Dedifferentiated amniotic fluid mesenchymal stem cell (primary cell): Measurements from ENCODE around the gene EFNB2.

Experiments
- DNase-seq: peaks from one replicate; pipeline ENCODE4 v3.0.0-alpha.2; 2016; ENCODE audit errors: extremely low spot score

EFNB2 gene, protein sequence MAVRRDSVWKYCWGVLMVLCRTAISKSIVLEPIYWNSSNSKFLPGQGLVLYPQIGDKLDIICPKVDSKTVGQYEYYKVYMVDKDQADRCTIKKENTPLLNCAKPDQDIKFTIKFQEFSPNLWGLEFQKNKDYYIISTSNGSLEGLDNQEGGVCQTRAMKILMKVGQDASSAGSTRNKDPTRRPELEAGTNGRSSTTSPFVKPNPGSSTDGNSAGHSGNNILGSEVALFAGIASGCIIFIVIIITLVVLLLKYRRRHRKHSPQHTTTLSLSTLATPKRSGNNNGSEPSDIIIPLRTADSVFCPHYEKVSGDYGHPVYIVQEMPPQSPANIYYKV

DNA sequence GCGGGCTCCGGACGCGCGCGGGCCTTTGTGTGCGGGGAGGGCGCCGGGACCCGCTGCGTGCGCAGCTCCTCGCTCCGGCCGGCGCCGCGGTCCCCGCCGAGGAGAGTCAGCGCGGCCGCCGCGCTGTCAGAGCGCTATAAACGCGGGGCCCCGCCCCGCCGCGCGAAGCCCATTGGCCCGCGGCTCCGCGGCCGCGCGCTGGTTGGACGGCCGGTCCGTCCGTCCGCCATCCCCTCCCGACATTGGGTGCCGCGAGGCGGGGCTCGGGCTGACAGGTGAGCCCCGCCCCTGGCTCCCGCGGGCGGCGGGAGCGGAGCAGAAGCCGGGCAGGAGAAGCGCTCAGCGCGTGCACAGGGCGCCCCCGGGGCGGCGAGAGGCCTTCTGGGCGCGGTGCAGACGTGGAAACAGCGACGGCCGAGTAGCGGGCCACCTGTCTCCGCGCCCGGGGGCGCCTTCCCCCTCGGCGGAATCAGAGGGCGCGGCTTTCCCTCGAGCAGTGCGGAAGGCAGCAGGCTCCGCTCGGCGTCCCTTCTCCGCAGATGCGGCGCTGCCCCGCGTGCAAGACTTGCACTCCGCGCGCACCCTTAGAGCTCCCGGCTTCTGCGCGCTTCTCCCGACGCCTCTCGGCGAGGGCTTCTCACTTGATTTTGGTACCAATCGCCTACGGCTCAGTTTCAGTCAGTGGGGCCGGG, at the start of gene EFNB2:
Gene EFNB2, minus strand, starts transcription at position 111 of the 692 bp plus-strand sequence. CDS start 698 bp downstream, outside the sequence.
- peak; percentile 78 for DNase-seq

DNA sequence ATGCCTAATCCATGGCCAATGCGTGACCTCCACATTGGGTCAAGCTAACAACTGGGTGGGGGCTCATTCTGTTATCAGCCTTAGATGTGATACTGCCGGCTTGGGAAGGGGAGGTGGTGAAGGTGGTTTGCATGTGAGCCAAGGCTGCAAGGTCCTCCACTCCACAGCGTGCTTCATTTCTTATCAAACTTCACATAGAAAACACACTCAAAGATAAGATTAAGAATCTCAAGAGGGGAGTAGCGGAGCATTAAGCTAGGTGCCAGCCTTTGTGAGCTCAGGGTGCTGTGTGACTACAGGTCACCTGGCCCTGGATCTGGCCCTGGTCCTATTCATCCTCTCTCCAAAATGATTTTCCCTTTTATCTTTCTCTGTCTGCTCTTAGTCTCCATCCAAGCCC, 45.8 kb upstream of the EFNB2 start:
- DNase-seq, result no peak

DNA sequence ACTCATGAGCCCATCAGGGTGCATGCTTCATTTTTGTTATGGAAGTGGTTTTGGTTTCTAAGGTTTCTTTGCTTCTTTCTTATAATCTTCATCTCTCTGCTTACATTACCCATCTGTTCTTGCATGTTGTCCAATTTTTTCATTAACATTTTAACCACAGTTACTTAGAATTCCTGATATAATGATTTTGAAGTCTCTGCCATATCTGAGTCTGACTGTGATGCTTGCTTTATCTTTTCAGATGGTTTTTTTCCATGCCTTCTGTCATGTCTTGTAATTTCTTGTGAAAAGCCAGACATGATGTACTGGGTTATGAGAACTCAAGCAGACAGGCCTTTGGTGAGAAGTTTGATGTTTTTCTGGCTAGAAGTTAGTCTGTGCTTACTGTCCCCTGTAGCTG, 40.4 kb upstream of the EFNB2 start:
- DNase-seq, result no peak

GRCh38 chr13:106573868-106574267, 38.4 kb upstream of the EFNB2 start:
- DNase-seq, result no peak

- no peak for DNase-seq
These were observed 37.9 kb upstream of the EFNB2 start for GRCh38 chr13:106573284-106573846.

- no peak for DNase-seq
These were observed 34.9 kb upstream of the EFNB2 start for GRCh38 chr13:106570299-106570852.

GRCh38 chr13:106569233-106570095, 34.0 kb upstream of the EFNB2 start:
- DNase-seq, result no peak

DNA sequence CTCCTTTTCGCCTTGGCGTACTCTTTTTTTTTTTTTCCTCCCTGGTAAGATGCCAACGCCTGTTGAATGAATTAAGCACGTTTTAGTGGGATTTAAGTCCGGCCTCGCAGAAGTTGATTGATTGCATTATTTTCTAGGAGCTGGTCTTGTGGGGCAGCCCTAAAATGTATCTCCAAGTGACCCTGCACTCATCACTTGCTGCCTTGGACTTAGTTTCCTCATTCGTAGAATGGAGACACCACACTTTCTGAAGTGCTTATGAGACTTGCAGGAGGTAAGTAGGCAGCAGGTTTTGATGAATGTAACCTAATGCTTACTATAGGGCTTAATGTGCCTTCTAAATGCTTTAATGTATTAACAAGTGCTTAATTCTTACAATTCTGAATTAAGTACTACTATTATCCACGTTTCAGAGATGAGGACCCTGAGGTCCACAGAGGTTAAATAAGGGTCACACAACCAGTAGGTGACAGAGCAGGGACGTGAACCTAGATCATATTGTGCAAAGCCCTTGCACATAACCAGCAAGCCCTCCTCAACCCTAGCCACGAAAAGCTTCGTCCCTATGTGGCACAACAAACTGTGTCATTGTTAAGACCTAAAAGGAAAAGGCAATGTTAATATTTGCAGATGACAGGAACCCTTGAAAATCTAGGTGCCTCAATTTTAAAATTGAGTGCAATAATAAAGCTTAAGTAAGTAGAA, 33.0 kb upstream of the EFNB2 start:
- no peak for DNase-seq

DNA sequence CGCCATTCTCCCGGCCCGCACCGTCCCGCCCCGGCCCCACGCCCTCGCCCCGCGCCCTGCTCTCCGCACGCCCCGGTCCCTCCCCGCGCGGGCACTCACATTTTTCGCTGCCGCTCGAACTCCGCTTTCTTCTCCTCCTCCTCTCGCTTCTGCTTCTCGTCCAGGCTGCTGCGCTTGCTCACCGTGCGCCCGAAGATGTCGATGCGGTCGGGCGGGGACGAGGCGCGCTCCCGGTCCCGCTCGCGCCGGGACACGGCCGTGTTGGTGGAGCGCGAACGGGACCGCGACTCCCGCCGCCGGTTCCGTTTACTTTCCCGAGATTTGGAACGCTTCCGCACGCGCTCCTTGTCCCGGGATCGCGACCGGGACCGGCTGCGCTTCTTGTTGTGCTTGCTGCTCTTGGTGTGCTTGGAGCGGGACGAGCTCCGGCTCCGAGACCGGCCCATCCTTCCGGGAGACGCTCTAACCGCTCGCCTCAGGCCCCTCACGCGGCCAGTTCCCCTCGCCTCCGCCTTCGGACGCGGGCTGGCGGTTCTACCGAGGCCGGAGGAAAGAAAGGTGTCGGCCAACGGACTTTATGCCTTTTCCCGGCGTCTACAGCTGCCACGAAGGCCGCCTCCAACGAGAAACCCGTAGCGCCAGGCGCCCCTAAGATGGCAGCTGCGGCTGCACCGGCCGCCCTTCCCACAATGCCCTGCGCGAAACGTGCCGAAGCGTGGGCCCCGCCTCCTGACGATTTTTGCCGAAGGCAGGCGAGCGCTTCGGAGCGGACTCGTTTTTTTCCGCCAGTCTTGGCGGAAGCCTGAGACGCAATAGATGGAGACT, 32.2 kb upstream of the EFNB2 start, which contains the start of gene ARGLU1:
Gene ARGLU1, minus strand, starts transcription at position 664 of the 825 bp plus-strand sequence. Its CDS starts 218 bp downstream, at position 446.
- DNase-seq, result peak; percentile 93

- peak; percentile 34 for DNase-seq
These were observed 31.4 kb upstream of the EFNB2 start for GRCh38 chr13:106566641-106567473.

GRCh38 chr13:106565127-106565775, 29.8 kb upstream of the EFNB2 start:
- no peak for DNase-seq

GRCh38 chr13:106562301-106562700, 26.8 kb upstream of the EFNB2 start:
- no peak for DNase-seq

GRCh38 chr13:106561551-106562170, 26.2 kb upstream of the EFNB2 start:
- no peak for DNase-seq

DNA sequence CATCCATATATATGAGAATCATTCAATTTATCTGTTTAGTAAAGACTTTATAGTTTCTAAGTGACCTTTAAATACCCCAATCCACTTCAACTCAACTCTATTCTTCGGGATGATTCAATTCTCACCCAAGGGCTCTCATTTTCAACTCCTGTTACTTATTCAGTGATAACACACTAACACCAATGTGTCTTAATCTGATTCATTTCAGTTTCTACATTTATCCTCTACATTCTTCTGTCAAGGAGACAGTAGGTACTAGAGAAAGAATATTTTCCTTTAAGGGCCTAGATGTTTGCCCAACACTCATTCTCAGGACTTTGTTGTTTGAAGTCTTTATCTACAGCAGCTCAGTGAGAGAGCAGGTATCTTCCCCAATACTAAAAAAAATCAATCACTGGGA, 25.4 kb upstream of the EFNB2 start:
- DNase-seq, result no peak

GRCh38 chr13:106558527-106558926, 23.1 kb upstream of the EFNB2 start:
- no peak for DNase-seq

DNA sequence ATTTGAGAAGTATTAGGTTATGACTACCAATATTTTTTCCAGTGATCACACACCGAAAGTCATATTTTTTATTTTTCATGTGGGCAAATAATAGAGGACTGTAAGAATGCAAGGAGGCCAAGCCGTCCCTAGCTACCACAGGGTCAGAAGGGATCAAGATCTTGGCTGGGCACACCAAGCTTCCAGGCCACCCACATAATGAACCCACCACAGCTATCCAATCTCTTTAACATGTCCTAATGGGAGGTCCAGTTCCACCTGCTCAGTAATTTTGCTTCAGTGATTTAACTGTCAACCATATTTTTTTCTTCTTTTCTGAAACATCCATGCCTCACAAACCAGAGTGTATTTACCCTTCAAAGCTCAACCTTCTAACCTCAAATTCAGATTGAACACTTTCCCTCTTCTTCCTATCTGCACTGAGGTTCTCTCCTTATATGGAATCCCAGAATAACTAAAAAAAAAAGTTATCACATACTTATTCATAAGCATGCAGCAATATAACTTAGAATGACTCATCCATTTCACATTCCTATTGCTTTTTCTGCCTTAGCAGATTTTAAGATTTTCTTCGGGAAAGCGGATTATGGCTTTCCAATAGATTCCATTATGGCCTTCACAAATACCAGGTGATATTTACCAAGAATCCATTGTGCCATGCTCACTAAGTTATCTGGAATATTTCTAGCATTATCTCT, 20.3 kb upstream of the EFNB2 start:
- DNase-seq, result no peak

- no peak for DNase-seq
These were observed 16.3 kb upstream of the EFNB2 start for GRCh38 chr13:106551751-106552150.

GRCh38 chr13:106551350-106551749, 15.9 kb upstream of the EFNB2 start:
- no peak for DNase-seq
